Lung (tissue), 12 donors: ENCODE data around the gene MRFAP1. TPM values are rescaled to one million over a fixed set of nuclear protein-coding genes. Genes with fewer than 3 reads are reported as not detected.

Source experiments
- ATAC-seq: fragments of 200-7000 bp; cut with Tn5 transposase; one replicate; pipeline ENCODE4 v1.9.1; 2020; ENCODE audit warnings: moderate number of reproducible peaks; ENCODE audit not compliant: insufficient read depth, low FRiP score
- DNase-seq, 3 donors: peaks; one replicate each; pipeline ENCODE4 v3.0.0-alpha.2; 2013 to 2017
- H3K27ac ChIP-seq, 2 donors: one replicate each; pipeline ENCODE4 v1.5.1; 2013; ENCODE audit warnings: mild to moderate bottlenecking in 2 of 2, moderate library complexity in 2 of 2, control low read depth in 1 of 2, inconsistent platforms in 1 of 2, low read depth in 1 of 2, low read length in 1 of 2
- H3K27me3 ChIP-seq, 3 donors: one replicate each; pipeline ENCODE4 v1.5.1; 2013; ENCODE audit warnings: low read length in 2 of 3; ENCODE audit not compliant: control insufficient read depth in 3 of 3, insufficient read depth in 3 of 3
- H3K36me3 ChIP-seq, 4 donors: one replicate each; pipeline ENCODE4 v1.5.1; 2013; ENCODE audit warnings: low read length in 4 of 4, mild to moderate bottlenecking in 1 of 4, moderate library complexity in 1 of 4; ENCODE audit not compliant: control insufficient read depth in 4 of 4, insufficient read depth in 4 of 4
- H3K4me1 ChIP-seq, 5 donors: one replicate each; pipeline ENCODE4 v1.5.1; 2013; ENCODE audit warnings: low read length in 5 of 5, mild to moderate bottlenecking in 2 of 5, moderate library complexity in 1 of 5; ENCODE audit not compliant: control insufficient read depth in 5 of 5, insufficient read depth in 5 of 5
- H3K4me3 ChIP-seq: one replicate; pipeline ENCODE4 v1.5.1; 2013; ENCODE audit warnings: mild to moderate bottlenecking, control low read depth, moderate library complexity
- H3K9ac ChIP-seq, 2 donors: one replicate each; pipeline ENCODE4 v1.5.1; 2013; ENCODE audit warnings: low read length in 2 of 2, control low read depth in 1 of 2; ENCODE audit not compliant: insufficient read depth in 1 of 2
- H3K9me3 ChIP-seq, 4 donors: one replicate each; pipeline ENCODE4 v1.5.1; 2013; ENCODE audit warnings: low read length in 3 of 4, mild to moderate bottlenecking in 1 of 4, moderate library complexity in 1 of 4; ENCODE audit not compliant: control insufficient read depth in 4 of 4, insufficient read depth in 3 of 4
- WGBS, 2 donors: extraction: QIAGEN DNeasy Blood & Tissue Kit; methylation state at CpG; one replicate each; pipeline ENCODE4 v1.1.7; 2013; 5-methylcytosine and 5-hydroxymethylcytosine counted together
- polyA plus RNA-seq, 2 donors: library from polyadenylated mRNA; stranded (reverse); fragments of 200-250 nt; gene quantifications; one replicate each; pipeline ENCODE4 v1.2.1, GENCODE V29; 2013
- total RNA-seq, 2 donors: library from RNA; depleted of rRNA in 1 of 2; stranded (reverse); fragments of >200 nt in 1 of 2; gene quantifications; one replicate each; pipeline ENCODE4 v1.2.1, GENCODE V29; 2014 to 2021
- TF ChIP-seq, protein P1 (sequence below): IDR thresholded peaks from 2 replicates; pipeline ENCODE4 v1.5.1; 2012; ENCODE audit warnings: mild to moderate bottlenecking; ENCODE audit errors: control extremely low read depth, extremely low read depth
- donor health status: control.
- donor health status: control.
- donor health status: Bipolar disorder and iron deficiency.
- donor health status: healthy.
- donor health status: DM: yes; HTN: yes; CAD: no.

The MRFAP1 gene
- total and polyA plus RNA-seq, 4 donors, result 183 to 286 (median 218) TPM

DNA sequence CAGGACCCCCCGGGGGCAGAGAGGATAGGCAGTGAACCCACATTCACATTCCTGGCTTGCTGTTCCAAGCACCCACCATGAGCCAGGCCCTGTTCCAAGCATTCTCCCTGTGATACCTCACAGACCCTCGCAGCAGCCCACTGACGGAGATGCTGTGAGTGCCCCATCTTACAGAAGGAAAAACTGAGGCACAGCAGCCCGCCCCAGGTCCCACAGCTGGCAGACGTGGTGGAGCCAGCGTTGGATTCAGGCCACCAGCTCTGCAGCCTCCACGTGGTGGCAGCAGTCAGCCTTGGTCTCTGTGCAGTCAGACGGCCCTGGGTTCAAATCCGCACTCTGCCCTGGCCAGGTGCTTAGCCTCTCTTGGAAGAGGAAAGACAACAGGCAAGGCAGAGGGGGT, 48.7 kb upstream of the MRFAP1 start:
- 88 to 92% methylated on average over 9 of the region's 9 CpGs for WGBS, 2 donors
- Histone ChIP-seq H3K9ac (no peak overlapping the region), H3K27me3 (no peaks in the 10 kb centered on the region), H3K27ac (no peak overlapping the region), H3K36me3 (peaks cover 0 to 45% (median 5%) of the 10 kb centered on the region in 4 donors), H3K9me3 (peaks cover 0 to 3% (median 0%) of the 10 kb centered on the region in 4 donors), H3K4me3 (no peak overlapping the region), H3K4me1 (no peaks in the 10 kb centered on the region)
- TF ChIP-seq, protein P1, sequence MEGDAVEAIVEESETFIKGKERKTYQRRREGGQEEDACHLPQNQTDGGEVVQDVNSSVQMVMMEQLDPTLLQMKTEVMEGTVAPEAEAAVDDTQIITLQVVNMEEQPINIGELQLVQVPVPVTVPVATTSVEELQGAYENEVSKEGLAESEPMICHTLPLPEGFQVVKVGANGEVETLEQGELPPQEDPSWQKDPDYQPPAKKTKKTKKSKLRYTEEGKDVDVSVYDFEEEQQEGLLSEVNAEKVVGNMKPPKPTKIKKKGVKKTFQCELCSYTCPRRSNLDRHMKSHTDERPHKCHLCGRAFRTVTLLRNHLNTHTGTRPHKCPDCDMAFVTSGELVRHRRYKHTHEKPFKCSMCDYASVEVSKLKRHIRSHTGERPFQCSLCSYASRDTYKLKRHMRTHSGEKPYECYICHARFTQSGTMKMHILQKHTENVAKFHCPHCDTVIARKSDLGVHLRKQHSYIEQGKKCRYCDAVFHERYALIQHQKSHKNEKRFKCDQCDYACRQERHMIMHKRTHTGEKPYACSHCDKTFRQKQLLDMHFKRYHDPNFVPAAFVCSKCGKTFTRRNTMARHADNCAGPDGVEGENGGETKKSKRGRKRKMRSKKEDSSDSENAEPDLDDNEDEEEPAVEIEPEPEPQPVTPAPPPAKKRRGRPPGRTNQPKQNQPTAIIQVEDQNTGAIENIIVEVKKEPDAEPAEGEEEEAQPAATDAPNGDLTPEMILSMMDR, result no peak
- ATAC-seq, result no peak
- DNase-seq, result no peak

DNA sequence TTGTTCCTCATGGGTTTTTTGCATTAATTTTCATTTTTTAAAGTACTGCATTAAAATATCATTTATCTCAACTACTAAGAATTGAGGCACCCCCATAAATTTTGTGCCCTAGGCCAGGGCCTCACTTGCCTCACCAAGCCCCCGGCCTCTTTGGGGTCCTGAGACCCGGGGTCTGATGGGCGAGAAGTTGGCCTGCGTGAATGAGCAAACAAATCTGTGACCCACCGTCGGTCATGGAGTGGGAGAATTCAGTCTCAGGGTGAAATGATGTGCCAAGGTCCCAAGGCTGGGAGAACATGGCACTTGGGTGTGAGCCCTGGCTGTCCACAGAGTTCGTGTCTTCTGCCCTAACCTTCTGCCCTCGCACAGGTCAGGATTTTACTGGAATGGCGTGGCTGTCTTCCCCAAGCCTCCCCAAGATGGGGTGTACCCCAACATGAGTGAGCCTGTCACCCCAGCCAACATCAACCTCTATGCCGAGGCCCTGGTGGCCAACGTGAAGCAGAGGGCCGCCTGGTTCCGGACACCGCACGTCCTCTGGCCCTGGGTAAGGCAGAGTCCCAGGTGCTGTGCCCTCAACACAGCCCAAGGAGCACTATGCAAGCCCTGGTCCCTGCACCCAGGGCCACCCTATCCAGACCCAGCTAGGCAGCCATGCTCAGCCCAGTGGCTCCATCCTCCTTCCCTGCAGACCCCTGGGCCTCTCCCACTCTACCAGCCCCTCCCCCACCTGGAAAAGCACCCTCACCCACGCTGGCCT, 47.5 kb upstream of the MRFAP1 start:
- no peak for ATAC-seq
- H3K27ac ChIP-seq, result no peak overlapping the region
- no peak overlapping the region for H3K4me3 ChIP-seq
- H3K9me3 ChIP-seq, result peaks cover 0 to 3% (median 0%) of the 10 kb centered on the region in 4 donors
- H3K9ac ChIP-seq, result no peak overlapping the region
- no peak for DNase-seq
- TF ChIP-seq, protein P1, result no peak
- 92 to 93% methylated on average over 16 of the region's 16 CpGs for WGBS, 2 donors
- H3K27me3 ChIP-seq, result no peaks in the 10 kb centered on the region
- no peaks in the 10 kb centered on the region for H3K4me1 ChIP-seq
- H3K36me3 ChIP-seq, result peaks cover 0 to 50% (median 6%) of the 10 kb centered on the region in 4 donors

DNA sequence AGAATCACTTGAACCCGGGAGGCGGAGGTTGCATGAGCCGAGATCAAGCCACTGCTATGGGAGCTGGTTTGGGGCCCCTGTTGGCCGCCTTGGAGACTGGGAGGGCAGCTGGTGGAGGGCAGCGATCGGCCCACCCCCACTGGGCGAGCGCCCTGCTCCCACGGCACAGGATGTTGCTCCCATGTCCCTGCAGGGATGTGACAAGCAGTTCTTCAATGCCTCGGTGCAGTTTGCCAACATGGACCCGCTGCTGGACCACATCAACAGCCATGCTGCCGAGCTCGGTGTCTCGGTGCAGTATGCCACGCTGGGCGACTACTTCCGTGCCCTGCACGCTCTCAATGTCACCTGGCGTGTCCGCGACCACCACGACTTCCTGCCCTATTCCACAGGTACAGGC, 46.1 kb upstream of the MRFAP1 start:
- peaks cover 0 to 54% (median 6%) of the 10 kb centered on the region in 4 donors for H3K36me3 ChIP-seq
- TF ChIP-seq, protein P1, result no peak
- ATAC-seq (no peak), DNase-seq (no peak)
- H3K4me1 ChIP-seq, result no peaks in the 10 kb centered on the region
- H3K9ac ChIP-seq, result no peak overlapping the region
- no peak overlapping the region for H3K4me3 ChIP-seq
- peaks cover 0 to 3% (median 0%) of the 10 kb centered on the region in 4 donors for H3K9me3 ChIP-seq
- H3K27ac ChIP-seq, result no peak overlapping the region
- no peaks in the 10 kb centered on the region for H3K27me3 ChIP-seq
- WGBS, 2 donors, result 94 to 95% methylated on average over 22 of the region's 22 CpGs
